H4 (cell line): ENCODE data around the gene PNPLA1. TPM values are rescaled to one million over a fixed set of nuclear protein-coding genes. Genes with fewer than 3 reads are reported as not detected.

ENCODE experiments used
- DNase-seq: peaks from one replicate; pipeline ENCODE4 v3.0.0-alpha.2; 2015; ENCODE audit warnings: low spot score
- total RNA-seq: library from RNA; depleted of rRNA; stranded (reverse); fragments of >200 nt; shearing (Covaris generic); gene quantifications from 2 replicates; pipeline ENCODE4 v1.2.3, GENCODE V29; 2014

PNPLA1 gene
- total RNA-seq, 1 experiment from 2014 or later, result not detected

DNA sequence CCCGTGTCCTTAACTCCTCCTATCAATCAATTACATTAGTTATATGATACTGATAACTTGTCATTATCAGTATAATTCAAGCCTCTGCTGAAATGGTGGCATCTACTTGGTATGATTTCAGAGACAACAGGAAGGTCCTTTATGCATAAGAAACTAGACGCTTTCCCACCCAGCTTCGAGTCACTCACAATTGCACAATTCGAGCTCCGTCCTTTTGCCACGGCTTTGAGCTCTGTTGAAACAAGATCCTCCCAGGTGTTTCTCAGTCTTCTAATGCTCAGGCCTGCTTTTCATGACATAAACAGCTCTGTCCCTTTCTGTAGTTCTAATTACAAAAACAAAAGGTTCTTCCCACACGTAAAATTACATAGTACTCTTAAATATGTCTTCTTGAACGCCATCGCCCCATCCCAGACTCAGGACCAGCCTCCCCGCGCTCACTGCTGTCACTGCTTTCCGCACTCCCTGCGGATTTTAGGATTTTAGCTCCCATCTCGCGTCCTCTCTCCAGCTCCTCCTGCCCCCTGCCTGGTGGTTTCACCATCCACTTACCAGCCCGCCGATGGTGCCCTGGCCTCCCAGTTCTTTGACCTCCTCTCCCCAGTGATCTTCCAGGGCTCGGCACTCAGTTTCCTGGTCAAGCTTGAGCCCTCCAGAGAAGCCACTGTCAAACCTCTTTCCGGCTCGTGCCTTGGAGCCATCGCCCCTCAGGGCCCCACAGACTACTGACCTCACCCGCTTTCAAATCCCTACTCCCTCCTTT, 23.2 kb upstream of the PNPLA1 start:
- DNase-seq, result no peak

DNA sequence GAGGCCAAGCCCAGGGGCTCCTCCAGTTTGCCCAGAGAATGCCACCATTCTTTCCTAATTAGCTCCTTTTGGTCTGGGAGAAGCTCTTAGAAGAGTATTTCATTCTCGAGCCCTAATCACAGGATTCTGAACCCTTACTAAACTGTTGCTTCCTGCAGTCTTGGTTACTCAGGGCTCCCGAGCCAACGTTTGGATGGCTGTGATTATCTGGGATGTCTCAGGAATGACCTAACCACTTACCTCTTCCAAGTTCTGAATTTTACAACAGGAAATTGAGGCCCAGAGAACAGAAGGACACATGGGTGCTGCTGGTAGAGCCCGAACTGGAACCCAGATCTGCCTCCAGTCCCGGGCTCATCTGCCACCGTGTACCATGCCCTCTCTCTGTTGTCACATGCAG, 22.2 kb upstream of the PNPLA1 start:
- no peak for DNase-seq

DNA sequence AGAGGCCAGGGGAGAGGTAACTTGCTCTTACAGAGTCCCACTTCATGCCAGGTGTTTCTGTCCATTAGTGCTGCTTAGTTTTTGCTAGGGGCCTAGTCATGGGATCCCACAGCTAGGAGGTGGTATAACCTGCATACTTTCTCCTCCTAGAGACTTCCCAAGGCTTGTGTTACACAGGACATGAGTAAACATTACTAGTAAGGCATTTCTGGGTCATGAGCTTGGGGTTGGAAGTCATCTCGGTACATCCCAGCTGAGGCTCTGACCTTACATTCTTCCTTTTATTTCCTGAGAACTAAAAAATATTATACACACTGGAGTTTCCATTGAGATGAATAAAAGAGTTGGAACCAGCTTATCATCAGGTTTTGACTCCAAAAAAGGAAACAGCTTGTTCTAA, 20.9 kb upstream of the PNPLA1 start:
- no peak for DNase-seq

DNA sequence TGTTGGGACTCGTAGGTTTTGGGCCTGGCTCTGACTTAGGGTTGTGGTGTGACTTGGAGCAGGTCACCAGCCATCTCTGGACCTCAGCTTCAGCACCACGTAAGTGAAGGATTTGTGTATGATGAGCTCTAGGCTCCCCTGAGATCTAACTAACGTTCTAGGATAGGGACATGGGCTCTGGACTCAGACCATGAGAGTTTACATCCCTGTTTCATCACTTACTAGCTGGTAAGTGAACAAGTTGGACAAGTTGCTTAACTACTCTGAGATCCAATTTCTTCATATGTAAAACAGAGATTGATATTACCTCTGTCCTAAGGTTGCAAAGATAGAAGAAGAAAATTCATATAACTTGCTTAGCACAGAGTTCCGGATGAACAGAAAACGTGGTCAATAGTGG, 20.3 kb upstream of the PNPLA1 start:
- DNase-seq, result no peak

DNA sequence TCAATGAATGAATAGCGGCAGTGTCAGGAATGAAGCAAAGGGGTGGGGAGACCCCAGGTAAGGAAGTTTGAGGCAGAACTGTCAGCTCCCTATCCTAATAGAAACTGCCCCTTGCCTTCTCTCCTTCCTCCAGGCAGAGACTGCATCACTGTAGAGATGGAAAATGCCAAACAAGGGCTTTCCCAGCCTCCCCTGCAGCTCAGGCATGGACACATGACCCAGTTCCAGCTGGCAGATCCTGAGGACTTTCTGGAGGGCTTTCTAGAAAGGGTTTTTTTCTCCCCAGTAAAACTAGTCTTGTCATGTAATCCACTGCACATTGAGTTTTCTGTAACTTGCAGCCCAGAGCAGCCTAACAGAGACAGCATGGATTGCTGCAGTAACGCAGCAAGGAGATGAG, 17.9 kb upstream of the PNPLA1 start:
- DNase-seq, result no peak

DNA sequence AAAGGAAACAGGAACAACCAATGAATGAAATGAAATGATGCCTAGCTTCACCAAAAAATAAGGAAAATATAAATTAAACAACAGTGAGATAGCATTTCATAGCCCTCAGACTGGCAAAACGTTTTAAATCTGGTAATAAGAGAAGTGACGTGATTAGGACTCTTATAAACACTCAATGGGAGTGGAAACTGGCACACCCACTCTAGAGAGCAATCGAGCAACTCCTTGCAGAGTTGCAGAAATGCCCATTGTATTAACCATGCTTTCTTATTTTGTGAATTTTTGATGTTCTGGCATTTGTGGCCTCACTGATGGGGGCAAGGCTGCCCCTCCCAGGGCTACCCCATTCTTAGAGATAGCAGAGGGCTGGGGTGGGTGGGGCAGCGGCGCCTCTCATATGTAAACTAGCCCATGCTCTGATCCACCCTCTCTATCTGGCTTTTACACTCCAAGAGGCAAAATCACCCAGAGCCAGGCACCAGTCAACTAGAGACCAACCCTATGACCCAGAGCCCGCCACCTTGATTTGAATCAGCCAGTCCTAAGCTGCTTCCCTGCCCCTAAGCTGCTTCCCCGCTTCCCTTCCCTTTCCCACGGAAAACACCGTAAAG, 6.4 kb upstream of the PNPLA1 start:
- DNase-seq, result no peak

DNA sequence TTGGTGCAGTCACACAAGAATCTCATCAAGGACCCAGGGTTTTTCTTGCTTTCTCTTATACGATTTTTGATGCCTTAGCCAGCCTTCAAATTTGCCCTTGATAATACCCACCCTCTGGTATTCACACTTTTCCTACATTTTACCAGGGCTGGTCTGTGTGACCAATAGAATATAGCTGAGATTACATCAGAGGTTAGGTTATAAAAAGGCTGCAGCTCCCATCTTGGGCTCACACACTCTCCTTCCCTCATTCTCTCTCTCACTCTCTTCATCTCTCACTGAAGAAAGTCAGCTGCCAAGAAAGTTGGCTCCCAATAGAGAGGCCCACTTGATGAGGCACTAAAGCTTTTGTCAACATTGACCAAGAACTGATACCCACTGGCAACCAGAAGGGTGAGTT, 4.1 kb upstream of the PNPLA1 start:
- DNase-seq, result no peak

DNA sequence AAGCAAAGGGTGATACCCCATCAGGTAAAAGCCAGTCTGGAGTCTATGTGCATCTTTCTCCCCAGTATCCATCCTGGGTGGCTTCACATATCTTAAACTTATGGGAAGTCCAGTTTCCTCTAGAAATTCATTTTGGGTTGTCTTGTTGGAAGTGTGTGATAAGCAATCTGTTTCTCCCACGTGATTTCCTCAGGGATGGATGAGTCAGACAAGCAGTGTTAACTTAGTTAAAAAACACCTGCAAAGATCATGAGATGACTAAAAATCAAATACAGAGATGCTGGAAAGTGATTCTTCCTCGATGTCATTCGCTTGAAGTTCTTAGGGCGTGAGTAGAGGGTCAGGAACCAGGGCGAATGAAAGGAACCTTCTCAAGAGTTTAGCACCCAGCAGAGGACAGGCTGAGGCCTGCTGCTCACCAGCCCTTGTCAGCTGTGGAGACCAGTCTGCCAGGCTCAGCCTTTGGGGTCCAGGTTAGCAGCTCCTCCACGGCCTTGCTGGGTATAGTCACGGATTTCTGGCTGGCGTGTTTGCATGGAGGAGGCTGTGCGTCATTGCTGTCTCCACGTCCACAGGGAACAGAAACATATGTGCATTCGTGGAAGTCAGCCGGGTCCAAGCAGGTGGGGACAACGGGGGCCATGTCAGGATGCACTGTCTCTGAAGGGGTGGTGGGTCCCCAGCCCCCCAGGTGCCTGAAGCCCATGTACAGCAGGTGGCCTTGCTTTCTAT, 2.8 kb upstream of the PNPLA1 start:
- no peak for DNase-seq

DNA sequence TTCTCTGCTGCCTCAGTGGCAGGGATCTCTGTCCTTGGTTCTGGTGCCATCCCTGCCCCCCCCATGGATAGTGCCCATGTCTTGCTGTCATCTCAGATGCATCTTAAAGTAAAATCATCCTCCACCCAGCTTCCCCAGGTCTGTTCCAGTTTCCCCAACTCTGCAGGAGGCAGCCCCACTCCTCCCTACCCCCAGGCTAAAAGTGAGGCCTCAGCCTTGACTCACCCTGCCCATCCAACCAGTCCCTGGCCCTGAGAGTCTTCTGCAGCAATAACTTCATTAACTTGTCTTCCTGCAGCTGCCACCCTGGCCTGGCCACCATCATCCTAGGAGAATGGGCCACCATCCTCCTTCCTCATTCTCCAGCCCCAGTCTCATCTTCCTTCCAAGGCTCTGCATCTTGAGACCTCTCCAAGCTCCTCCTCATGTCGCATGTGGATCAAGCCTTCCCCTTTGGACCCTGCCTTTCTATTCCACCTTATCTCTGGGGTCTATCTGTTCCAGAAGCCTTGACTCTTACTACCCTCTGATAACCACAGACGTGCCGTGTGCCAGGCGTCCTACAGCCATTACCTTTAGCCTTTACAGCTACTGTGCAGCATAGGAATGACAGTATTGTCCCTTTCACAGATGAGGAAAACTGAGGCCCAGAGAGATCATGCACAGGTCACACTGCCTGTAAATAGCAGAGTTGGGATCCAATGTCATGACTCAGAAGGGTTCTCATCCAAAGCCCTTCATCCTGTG, 2.0 kb upstream of the PNPLA1 start:
- no peak for DNase-seq

DNA sequence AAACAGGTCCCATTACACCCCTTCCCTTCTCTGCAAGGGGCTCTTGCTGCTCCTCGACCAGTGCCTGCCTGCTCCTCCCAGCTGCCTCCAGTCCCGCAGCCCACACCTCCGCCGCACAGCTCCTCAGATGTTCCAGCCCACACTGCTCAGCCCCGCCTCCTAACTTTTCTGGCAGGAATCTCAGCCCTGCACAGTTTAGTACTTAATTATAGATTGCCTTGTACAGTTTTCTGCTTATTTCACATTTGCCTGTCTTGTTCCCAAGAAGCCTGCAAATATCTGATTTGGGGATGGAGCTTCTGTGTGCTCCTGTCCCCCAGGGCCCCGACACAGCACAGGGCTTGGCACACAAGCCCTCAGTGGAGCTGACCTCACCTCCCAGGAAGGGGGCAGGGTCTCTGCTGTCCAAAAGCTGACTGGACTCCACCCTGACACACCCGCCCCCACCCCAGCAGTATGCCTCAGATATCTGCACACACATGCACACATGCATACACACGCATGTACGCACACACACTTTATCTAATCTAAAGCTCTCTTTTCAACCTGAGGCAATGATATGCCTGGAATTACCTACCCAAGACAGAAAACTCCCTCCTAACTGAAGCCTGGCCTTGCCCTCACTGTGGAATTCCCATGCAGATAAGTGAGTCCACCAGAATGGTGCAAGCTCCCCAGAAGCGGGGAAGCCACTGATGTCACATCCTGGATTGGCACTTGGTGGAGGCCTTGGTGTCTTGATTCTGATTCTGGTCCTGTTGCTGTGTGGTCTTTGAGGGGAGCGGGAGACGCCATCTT, 1.2 kb upstream of the PNPLA1 start:
- DNase-seq, result no peak

DNA sequence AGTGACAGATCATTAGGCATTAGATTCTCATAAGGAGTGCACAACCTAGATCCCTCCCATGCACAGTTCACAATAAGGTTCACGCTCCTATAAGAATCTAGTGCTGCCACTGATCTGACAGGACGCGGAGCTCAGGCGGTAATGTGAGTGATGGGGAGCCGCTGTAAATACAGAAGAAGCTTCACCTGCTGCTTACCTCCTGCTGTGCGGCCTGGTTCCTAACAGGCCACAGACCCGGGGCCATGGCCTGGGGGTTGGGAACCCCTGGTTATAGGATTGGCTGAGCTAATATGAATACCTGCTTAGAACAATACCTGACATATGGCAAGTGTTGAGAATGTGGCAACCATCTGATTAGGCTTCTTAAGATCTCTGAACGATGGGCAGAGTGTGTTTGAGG, 2.4 kb downstream of the PNPLA1 start:
- no peak for DNase-seq

DNA sequence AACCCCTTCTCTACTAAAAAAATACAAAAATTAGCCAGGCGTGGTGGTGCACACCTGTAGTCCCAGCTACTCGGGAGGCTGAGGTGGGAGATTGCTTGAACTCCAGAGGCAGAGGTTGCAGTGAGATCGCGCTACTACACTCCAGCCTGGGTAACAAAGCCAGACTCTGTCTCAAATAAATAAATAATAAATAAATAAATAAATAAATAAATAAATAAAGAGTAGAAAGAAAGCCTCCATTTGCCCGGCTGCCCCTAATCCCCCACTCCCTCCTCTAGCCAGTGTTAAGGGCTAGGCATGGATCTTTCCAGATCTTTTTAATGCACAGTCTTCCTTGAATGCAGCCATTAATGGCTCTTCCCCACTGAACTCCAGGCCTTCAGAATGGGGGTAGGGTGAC, 3.2 kb downstream of the PNPLA1 start:
- DNase-seq, result no peak

DNA sequence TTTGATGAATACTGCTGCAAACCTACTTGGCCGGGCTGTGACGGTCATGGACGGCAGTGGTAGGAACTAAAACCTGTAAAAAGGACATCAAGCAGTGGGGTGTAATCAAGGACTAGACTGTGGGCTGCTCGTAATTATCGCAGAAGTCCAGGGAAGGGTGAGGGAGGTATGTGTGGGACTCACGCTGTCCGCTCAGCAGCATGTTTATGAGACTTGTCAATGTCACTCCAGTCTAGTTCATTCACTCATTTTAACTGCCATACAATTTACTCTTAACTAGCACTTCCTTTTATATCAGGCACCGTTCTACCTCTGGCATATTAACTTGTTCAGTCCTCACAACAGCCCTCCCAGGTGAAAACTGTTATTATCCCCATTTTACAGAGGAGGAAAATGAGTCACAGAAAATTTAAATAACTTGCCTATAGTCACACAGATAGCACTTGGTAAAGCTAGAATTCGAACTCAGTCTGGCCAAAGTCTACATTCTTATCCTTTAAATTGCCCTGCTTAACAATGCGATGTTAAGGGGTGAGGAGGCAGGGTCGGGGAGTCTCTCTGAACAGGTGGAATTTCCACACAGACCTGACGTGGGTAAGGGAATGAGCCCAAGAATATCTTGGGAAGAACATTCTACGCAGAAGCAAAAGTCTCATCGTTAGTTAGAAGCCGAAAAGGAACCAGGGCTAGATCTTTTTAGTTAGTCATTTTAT, 4.1 kb downstream of the PNPLA1 start:
- DNase-seq, result no peak

DNA sequence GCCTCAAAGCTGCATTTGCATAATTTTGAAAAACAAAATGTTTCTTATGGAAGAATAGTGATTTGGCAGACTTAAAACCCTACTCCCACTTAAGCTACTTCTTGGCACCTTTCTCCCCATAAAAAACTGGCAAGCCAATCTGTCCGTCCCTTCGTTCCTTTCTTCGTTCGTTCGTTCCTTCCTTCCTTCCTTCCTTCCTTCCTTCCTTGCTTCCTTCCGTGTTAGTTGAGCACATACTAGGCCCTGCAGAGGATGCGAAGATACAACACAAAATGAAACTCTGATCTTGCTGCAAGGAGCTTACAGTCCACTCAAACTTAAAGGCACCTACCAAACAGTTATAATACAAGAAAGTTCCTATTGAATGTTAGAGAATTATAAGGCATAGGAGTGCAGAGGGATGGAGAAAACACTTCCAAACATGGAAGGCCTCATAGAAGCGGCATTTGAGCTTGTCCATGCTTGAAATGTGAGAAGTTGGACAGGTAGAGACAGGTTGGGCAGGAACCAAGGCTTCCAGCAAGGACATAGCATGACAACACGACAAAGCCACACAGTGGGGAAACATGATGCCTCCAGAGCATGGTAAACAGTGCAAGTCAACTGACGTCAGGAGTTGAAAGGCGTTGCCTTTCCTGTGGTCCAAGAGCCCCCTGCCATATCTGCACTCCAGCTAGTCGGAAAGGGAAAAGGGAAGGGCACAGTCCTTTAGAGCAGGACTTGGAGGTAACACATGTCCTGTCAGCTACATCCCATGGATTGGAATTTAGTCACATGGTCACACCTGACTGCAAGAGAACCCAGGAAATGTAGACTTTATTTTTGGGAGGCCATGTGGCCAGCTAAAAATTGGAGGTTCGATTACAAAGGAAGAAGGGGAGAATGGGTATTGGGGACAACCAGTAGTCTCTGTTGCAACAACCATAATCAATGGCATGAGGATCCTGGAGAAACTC, 7.0 kb downstream of the PNPLA1 start:
- DNase-seq, result no peak

DNA sequence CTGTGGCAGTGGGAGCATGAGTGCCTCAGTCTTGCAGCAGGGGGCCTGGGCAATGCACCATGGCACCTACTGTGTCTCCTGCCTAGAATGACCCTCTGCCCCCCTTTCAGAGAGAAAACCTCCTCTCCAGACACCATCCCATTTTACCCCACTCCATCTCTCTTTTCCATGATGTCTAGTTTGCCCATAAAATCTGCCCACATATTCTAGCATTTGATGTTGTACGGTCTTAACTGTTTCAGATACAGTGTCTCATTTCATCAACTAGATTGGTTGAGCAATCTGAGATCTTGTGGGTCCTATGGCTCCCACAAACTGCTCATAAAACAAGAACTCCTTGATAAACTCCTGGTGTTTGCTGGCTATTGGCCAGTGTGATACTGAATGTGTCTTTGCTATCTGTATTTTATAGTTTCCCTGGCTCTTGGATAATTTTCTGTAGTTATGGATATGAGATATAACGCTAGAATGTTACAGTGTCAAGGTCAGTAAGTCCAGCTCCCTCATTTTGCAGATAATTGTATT, 8.1 kb downstream of the PNPLA1 start:
- no peak for DNase-seq

DNA sequence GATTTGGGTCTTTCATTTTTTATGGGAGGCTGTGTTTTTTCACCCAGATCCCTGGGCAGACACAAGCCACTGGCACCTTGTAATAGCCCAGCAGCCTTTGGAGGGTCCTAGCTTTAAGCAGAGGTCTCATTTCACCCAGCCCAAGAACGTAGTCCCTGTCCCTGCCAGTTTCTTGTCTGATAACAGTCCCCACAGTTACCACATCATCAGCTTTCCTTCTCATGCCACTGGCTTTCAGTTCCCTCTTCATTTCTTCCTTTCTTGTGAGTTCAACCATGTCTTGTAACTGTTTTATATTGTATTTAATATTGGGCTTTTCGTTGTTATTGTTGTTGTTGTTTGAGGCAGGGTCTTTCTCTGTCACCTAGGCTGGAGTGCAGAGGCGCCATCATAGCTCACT, 10.6 kb downstream of the PNPLA1 start:
- no peak for DNase-seq

DNA sequence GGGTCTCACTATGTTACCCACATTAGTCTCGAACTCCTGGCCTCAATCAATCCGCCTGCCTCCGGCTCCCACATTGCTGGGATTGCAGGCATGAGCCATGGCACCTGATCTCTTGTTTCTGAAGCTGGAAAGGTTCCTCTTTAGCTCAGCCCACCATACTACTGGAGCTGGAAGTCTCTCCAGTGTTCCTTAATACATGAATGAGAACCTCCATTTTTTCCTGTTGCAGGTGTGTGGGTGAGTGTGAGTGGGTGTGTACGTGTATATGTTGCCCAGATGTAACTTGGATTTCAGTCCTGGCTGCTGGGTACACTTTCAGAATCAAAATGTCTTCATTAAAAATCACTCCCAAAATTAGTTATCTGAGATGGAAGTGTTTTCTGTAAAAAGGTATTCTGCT, 11.1 kb downstream of the PNPLA1 start:
- DNase-seq, result no peak

DNA sequence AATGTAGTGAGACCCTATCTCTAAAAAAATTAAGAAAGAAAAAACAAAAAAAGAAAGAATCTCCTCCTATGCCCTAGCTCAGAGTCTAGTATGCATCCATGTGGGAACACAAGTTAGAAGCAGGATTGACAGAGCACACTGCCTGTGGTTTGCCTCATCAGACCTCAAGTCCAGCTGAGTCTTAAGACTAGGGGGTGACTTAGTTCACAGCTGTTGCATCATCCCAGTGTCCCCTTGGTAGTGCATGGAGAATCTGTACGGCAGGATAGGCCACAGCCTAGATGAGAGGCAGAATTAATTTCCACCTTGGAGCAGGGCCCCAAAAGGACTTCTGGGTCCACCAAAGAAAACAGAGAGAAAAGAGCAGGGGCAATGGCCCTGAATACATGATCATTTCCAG, 13.7 kb downstream of the PNPLA1 start:
- no peak for DNase-seq

DNA sequence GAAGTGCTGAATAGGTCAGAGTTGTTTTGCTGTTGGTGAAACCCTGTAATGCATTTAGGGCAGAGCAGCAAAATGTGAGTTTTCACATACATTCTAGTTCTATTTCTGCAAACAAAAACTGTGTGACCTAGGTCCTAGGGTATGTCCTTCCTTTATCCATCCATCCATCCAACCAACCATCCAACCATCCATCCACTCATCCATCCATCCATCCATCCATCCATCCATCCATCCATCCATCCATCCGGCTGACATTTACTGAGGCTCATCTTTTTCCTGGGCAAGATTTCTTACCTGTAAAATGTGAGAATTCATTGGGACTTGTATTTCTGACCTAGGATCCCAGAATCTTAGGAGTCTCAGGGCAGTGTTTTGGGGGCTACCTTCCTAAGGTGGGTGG, 14.5 kb downstream of the PNPLA1 start:
- no peak for DNase-seq
